ENCODE results near the gene GPC3. TPM values are rescaled to one million over a fixed set of nuclear protein-coding genes. Genes with fewer than 3 reads are reported as not detected.

GPC3 gene
- total RNA-seq, 1 experiment from 2014 or later = 32.4 TPM

- Mint-ChIP-seq H3K27me3 (ENCODE audit: low read depth) (no peaks in the 10 kb centered on the region), H3K27ac (no peak overlapping the region), H3K4me3 (no peak overlapping the region), H3K9me3 (peaks cover 13% of the 10 kb centered on the region), H3K4me1 (peaks cover 17% of the 10 kb centered on the region), H3K36me3 (peaks cover 12% of the 10 kb centered on the region)
- no peak for ATAC-seq
- TF ChIP-seq RELA (CRISPR knock-in tag; IDR thresholded peaks at IDR 0.05; ENCODE audit: borderline replicate concordance) (no peak), NR3C1 (CRISPR knock-in tag; conservative IDR thresholded peaks at IDR 0.05; ENCODE audit: low read depth) (no peak), MLX (CRISPR knock-in tag; IDR thresholded peaks at IDR 0.05) (no peak)
- TF ChIP-seq, protein P1, sequence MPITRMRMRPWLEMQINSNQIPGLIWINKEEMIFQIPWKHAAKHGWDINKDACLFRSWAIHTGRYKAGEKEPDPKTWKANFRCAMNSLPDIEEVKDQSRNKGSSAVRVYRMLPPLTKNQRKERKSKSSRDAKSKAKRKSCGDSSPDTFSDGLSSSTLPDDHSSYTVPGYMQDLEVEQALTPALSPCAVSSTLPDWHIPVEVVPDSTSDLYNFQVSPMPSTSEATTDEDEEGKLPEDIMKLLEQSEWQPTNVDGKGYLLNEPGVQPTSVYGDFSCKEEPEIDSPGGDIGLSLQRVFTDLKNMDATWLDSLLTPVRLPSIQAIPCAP (CRISPR knock-in tag; IDR thresholded peaks at IDR 0.05) = no peak
- TF ChIP-seq, protein P2, sequence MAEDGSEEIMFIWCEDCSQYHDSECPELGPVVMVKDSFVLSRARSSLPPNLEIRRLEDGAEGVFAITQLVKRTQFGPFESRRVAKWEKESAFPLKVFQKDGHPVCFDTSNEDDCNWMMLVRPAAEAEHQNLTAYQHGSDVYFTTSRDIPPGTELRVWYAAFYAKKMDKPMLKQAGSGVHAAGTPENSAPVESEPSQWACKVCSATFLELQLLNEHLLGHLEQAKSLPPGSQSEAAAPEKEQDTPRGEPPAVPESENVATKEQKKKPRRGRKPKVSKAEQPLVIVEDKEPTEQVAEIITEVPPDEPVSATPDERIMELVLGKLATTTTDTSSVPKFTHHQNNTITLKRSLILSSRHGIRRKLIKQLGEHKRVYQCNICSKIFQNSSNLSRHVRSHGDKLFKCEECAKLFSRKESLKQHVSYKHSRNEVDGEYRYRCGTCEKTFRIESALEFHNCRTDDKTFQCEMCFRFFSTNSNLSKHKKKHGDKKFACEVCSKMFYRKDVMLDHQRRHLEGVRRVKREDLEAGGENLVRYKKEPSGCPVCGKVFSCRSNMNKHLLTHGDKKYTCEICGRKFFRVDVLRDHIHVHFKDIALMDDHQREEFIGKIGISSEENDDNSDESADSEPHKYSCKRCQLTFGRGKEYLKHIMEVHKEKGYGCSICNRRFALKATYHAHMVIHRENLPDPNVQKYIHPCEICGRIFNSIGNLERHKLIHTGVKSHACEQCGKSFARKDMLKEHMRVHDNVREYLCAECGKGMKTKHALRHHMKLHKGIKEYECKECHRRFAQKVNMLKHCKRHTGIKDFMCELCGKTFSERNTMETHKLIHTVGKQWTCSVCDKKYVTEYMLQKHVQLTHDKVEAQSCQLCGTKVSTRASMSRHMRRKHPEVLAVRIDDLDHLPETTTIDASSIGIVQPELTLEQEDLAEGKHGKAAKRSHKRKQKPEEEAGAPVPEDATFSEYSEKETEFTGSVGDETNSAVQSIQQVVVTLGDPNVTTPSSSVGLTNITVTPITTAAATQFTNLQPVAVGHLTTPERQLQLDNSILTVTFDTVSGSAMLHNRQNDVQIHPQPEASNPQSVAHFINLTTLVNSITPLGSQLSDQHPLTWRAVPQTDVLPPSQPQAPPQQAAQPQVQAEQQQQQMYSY (CRISPR knock-in tag; IDR thresholded peaks at IDR 0.05) = no peak
- TF ChIP-seq, protein P3, sequence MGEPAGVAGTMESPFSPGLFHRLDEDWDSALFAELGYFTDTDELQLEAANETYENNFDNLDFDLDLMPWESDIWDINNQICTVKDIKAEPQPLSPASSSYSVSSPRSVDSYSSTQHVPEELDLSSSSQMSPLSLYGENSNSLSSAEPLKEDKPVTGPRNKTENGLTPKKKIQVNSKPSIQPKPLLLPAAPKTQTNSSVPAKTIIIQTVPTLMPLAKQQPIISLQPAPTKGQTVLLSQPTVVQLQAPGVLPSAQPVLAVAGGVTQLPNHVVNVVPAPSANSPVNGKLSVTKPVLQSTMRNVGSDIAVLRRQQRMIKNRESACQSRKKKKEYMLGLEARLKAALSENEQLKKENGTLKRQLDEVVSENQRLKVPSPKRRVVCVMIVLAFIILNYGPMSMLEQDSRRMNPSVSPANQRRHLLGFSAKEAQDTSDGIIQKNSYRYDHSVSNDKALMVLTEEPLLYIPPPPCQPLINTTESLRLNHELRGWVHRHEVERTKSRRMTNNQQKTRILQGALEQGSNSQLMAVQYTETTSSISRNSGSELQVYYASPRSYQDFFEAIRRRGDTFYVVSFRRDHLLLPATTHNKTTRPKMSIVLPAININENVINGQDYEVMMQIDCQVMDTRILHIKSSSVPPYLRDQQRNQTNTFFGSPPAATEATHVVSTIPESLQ (CRISPR knock-in tag; IDR thresholded peaks at IDR 0.05) = no peak
- ChIA-PET CTCF (no interaction called here), POLR2A (no interaction called here)
- DNase-seq (ENCODE audit: low spot score) = no peak
Measured at GRCh38 chrX:133951098-133951497, 34.3 kb downstream of the GPC3 start.

DNA sequence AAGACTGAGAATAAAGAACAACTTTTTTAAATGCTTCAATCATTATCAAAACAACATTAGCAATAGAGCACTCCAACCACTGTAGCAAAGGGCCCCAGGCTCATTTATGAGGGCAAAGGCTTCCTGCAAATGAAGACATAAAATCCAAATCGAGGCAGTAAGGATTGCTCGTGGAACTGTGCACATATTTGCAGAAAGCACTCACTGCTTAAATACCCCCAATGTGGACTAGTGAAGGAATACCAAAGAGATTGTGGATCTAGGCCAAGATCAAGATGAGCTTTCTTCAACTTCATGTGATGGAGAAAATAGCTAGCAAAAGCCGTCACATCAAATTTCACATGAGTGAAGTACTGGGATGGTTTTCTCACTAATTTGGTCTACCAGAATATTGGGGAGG, 35.2 kb downstream of the GPC3 start:
- no peak for DNase-seq (ENCODE audit: low spot score)
- Mint-ChIP-seq H3K4me1 (peaks cover 15% of the 10 kb centered on the region), H3K27me3 (ENCODE audit: low read depth) (no peaks in the 10 kb centered on the region), H3K4me3 (no peak overlapping the region), H3K9me3 (peaks cover 11% of the 10 kb centered on the region), H3K36me3 (peaks cover 10% of the 10 kb centered on the region), H3K27ac (no peak overlapping the region)
- no peak for TF ChIP-seq TEAD4 (CRISPR knock-in tag; IDR thresholded peaks at IDR 0.05)
- no peak for TF ChIP-seq TCF7 (CRISPR knock-in tag; IDR thresholded peaks at IDR 0.05; ENCODE audit: low read depth)
- no peak for TF ChIP-seq ZNF396 (CRISPR knock-in tag; IDR thresholded peaks at IDR 0.05; ENCODE audit: borderline replicate concordance)
- TF ChIP-seq CDX4 (CRISPR knock-in tag; IDR thresholded peaks at IDR 0.05; ENCODE audit: borderline replicate concordance) = no peak
- TF ChIP-seq ZNF219 (CRISPR knock-in tag; IDR thresholded peaks at IDR 0.05; ENCODE audit: borderline replicate concordance) = no peak
- TF ChIP-seq, protein P4, sequence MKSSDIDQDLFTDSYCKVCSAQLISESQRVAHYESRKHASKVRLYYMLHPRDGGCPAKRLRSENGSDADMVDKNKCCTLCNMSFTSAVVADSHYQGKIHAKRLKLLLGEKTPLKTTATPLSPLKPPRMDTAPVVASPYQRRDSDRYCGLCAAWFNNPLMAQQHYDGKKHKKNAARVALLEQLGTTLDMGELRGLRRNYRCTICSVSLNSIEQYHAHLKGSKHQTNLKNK (CRISPR knock-in tag; IDR thresholded peaks at IDR 0.05) = no peak
- no peak for TF ChIP-seq NFE2L1 (CRISPR knock-in tag; IDR thresholded peaks at IDR 0.05)
- no peak for TF ChIP-seq FOXK1 (CRISPR knock-in tag; IDR thresholded peaks at IDR 0.05)
- TF ChIP-seq FOXP4 (CRISPR knock-in tag; IDR thresholded peaks at IDR 0.05) = no peak
- TF ChIP-seq ESRRA (CRISPR knock-in tag; IDR thresholded peaks at IDR 0.05; ENCODE audit: borderline replicate concordance) = no peak
- TF ChIP-seq MXD4 (CRISPR knock-in tag; IDR thresholded peaks at IDR 0.05; ENCODE audit: borderline replicate concordance) = no peak
- TF ChIP-seq ZNF532 (CRISPR knock-in tag; IDR thresholded peaks at IDR 0.05; ENCODE audit: borderline replicate concordance) = no peak
- TF ChIP-seq RORB (CRISPR knock-in tag; IDR thresholded peaks at IDR 0.05) = no peak
- TF ChIP-seq NR3C1 (CRISPR knock-in tag; conservative IDR thresholded peaks at IDR 0.05; ENCODE audit: low read depth) = no peak
- no peak for TF ChIP-seq ZNF416 (CRISPR knock-in tag; IDR thresholded peaks at IDR 0.05)
- ChIA-PET CTCF (no interaction called here), POLR2A (interaction anchor here (0.6 kb wide), 1 partner anchor 37 kb away, joined by 3 read pairs; no protein-coding TSS in a partner anchor)
- ATAC-seq = no peak
